HG03442 (cell line): ENCODE data around the gene MEIS2.

ENCODE experiments used
- ATAC-seq: cut with Tn5 transposase; IDR thresholded peaks from one replicate; pipeline ENCODE4 v1.9.1; 2021; ENCODE audit warnings: mild to moderate bottlenecking, moderate library complexity; ENCODE audit not compliant: unreplicated experiment

The MEIS2 gene

DNA sequence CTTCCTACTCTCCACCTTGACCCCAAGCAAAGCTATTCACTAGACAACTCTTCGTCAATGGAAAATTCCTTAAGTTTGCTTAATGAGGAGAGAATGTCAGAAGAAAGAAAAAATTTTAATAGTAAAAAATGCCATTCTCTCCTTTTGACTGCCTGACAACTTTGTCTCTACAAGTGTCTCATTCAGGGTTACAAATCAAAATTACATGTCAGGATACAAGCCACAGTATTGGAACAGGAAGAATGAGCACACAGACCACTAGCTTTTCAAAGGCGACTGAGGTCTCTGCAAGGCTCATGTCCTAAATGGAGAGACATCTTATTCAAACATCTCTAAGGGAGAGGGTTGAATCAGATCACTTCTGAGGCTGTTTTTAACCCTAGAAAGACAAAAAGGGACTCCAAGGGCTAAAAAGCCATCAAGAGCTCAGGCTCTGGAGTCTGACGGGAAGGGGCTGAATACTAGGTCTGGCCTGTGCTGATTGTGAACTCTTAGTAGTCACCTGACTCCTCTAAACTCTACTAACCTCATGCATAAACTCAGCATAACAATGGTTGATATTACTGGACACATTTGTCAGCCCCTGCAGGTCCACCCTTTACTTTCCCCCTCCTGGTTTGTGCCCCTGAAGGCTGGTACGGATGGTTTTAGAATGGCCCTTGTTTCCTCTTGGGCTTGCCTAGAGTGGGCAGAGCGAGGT lies 12.8 kb upstream of the MEIS2 start:
- ATAC-seq, result no peak

DNA sequence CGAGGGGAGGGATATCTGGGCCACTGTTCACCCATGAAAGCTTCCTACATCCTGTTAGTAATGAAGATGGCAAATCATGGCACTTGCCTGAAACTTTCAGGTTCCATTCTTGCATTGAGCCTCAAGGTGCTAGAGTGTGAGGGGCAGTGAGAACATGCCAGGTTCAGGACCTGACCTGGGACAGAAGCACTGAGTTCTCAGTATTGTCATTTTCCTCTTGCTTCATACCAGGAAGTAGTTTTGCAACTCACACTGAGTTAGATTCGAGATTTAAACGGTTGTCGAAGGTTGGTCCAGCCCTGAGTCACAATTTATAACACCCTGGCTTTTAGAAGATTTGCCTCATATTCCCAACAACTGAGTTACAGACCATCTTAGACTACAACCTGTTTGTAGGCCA lies 11.8 kb upstream of the MEIS2 start:
- no peak for ATAC-seq

DNA sequence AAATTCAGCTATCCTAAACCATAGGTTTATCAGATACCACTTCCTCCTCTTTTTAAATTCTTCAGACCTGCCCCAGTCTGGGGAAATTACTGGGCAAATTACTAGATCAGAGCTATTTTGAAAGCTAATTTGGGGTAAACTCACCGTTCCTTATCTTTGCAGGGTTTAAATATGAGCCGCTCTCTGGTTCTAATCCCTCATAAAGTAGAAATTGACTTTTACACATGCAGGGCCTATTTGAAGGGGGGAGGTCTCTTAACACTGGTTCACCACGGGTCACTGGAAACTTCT lies 11.0 kb upstream of the MEIS2 start:
- ATAC-seq, result no peak

DNA sequence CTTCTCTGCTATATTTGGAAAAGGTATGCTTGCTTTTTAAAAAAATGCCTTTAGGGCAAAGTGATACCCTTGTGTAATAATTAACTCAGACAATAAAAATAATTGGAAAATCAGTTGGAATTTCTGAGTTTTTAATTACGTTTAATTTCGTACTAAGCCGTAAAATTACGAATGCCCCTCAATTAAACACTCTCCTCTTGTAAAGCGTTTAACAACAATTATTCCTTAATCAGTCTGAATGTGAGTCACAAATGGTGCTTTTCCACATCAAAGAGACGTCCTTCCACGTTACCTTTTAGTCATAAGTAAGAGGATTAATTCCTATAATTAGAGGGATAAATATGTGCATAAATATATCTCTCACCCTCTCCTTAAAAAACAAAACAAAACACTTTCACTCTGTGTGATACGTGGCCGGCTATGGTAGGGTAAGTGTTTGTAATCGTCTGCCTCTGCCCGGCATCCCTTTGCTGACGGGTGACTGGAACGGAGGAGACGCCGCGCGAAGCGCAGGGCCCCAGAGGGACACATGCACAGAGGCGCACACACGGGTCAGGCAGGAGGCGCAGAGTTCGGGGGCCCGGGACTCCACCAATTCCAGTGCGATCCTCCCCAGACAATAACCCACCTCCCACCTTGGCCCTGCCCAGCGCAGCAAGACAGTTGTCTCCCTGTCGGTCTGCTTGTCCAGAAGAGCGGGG lies 9.7 kb upstream of the MEIS2 start:
- ATAC-seq, result no peak

DNA sequence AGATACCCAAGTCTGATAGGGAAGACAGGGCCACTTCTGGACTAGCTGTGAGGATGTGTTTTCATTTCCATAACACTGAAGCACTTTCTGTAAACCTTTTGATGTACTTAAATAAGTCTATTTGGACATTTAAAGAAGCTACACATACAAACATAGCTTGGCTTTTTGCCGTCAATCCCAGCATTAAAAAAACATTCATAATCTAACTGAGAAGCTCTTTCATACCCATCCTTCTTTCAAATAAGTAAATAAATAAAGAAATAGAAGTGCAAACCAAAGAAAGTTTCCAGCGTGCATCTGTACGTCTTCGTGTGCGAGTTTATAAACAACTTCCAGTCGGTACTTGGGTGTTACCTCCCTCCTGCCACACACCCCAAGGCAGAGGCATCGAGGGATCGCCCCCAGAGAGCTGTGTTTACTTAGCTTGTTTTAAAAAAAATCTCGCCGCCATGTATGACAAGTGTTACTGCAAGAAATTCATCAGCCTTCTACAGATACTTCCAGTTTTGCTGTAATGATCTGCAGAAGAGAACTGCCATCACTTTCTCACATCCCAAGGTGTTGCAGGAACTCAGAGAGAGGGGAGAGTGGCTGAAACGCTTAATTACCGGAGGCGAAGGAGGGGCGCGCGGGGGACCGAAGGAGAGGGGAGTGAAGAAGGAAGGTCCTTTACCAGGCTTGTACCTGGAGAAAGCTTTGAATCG lies 9.0 kb upstream of the MEIS2 start:
- no peak for ATAC-seq

DNA sequence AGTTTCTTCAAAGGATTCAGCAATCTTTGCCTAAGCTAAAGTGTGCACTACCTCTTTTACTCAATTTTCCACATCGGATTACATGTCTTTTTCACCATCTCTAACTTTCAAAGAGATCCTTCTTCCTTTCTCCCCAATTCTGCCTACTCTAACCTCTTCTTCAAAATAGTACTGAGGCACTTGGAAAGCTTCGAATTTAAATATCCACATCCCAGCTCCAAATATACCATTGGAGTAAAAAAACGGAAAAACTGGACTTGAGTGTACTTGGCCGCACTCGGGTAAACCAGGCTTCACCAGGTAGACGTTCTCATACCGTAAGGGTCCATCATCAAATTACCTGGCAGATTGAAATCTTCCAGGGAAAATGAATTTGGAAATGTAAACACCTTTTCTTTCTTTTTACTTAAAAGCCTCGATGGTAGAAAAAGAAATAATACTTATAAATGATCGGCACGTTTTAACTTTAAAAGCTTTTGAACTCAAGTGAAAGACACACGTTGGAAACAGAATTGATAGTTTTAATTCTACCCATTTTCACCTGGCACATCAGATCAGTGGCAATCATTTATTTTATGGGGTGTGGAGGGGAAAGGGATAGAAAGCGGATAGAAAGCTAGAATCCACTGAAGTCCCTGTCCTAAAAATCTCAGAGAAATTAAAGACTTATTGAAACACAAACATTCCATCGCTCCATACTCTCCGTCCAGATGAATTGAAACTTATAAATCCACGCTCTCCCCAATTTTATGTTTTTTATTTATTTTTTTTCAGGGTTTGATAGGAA lies 8.2 kb upstream of the MEIS2 start:
- no peak for ATAC-seq

DNA sequence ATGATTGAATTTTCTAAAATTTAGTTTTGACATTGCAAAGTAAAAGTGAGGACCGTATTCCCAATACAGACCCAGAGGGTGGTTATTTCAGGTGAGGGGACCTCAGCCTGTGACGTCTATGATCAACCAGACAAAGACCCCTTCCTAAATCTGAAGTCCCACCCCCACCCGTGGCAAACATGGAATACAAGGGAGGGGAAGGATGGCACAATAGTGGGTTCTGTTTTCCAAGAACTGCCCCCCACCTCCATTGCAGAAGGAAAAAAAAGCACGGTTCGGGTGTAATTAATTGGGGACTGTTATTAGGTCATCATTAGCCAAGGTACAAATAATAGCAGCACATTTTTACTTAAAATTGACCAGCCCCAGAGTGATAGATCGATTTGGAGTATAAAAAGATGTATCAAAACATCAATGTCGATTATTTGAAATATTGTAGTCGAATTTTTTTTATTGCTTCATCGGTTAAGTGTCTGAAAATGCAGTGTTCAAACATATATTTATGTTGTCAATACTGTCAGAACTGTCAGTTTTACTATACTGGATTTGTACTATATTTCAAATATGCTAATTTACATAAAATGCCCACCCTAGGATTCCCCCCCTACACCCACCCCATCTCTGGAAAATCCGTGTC lies 7.5 kb upstream of the MEIS2 start:
- no peak for ATAC-seq

DNA sequence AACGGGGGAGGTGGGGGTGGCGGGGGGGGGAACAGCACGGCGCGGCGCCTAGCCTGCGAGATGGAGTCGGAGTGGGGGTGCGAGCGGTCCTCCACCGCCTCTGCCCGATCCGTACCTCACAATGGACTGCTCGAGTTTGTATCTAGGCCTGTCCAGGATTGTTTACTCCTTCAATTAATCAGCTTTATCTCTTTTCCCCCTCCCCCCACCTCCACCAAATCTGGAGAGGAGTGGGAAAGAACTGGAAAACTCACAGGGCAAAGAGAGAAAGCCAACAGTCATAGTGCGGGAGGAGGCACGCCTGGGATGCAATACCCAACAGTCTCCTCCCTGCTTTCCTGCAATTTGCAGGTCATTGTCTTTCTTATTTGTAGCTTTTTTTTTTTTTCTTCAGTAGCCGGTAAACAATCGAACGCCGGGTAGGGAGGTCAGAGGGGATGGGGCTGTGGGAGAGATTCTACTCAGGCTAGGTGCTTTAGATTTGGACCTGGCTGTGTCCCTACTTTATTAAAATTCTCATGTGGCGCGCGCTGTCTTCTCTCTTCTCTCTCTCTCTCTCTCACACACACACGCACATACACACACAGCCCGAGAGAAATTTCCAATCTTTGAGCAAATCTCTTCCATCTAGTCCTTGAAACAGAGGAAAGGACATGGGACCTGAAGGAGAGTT lies 6.9 kb upstream of the MEIS2 start:
- ATAC-seq, result no peak

DNA sequence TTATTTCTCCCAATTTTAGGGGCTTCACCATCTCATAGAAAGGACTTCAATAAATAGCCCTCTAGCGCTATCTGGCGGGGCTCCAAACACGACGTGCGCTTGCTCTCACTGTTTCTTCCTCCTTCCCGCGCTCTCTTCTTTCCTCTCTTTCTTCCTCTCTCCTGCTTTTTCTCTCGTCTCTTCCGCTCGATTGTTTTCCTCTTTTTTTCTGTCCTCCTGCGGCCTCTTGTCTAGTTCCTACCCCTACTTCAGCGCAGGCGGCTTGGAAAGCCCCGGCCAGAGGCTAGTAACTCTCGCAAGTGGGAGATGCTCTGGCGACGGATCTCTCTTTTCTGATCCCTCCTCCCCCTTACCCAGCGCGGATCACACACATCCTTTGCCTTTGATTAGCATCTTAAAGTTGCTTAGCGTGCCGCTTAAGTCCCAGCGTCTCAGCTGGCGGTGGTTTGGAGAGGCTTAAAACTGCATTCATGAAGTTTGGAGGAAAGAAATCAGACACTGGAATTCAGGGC lies 6.2 kb upstream of the MEIS2 start:
- ATAC-seq, result no peak

DNA sequence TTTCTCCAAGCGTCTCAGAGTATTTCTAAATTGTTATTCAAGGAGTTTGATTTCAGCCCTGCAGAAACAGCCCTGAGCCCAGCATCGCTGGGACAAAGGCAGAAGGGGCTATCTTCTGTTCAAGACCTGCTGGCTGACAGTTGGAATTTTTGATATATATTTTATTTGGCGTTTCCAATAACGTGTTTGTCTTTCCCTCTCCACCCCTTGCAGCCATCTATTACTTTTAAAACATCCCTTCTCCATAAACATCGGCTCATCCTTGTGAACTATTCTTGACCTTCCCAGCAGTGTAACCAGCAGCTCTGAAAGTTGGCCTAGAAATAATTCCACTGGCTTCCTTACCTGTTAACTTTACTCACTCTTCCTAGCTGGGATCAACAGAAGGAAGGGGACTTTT lies 5.5 kb upstream of the MEIS2 start:
- no peak for ATAC-seq

DNA sequence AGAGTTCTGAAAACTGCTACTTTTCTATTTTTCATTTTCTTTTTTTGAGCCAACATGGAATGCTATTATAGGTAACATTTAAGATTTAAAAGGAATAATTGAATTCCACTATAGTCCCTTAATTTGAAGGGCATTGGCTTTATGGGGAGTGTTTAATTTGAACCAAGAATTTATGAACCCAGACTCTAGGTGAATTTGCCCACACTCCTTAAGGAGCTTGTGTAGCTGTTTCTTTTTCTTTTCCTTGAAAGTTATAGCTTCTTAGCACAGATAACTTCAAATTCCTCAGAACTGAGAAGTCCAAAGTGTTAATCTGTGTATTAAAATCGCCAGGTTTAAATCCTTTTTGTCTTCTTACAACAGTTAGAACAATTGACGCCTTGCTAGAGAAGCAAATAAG lies 4.7 kb upstream of the MEIS2 start:
- ATAC-seq, result no peak

DNA sequence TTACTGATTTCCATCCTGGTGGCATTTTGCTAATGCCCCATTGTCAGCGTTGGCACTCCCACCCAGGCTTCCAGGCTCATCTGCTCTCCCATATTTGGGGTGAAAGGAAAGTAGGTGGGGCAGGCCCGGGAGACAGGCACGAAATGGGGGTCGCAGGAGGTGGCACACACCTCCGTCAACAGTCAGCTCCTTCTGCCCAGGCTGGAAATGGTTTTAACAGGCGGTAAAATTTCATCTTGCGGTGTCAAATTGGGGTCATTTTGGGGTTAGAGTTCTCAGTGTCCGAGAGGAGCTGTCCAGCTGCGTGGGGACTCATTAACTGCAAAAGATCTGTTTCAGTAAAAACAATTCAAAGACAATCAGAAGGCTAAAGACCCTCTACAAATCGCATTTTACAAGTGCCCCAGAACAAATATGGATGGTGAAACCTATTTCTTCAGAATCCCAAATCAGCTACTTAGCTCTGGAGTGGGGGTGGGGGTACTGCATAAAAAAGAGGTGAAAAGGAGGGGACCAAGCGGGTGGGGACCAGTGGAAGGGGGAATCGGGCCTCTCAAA lies 4.2 kb upstream of the MEIS2 start:
- no peak for ATAC-seq

DNA sequence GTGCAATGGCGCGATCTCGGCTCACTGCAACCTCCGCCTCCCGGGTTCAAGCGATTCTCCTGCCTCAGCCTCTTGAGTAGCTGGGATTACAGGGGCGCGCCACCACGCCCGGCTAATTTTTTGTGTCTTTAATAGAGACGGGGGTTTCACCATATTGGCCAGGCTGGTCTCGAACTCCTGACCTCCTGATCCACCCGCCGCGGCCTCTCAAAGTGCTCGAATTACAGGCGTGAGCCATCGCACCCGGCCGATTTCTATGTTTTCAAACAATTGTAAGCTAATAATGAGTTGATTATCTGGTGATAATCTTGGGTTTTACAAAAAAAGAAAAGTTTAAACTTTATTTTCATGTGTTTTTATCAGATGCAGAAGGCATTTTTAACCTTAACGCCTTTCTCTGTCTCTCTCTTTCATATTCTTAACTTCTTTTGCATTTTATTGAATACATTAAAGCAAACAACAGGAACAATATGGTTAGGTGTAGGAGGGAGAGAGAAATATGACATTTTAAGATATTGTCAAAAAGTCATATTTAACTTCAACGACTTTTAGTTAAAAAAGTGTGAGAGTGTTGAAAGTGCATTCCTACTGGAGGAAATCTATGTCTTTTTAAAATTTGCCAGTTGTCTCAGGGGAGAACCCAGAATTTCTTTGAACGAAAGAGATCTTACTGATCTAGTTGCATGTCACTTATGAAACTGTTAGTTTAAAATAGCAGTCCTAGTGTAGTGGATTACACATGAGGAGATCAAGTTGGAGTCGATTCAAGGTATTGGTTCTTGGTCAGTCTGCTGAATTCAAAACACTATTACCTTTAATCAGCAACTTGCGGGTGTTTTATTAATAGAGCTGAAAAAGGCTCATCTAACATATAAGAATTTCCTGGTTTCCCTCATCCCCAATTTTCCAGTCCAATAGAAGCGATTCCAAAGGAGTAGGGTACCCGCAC lies 3.4 kb upstream of the MEIS2 start:
- no peak for ATAC-seq

DNA sequence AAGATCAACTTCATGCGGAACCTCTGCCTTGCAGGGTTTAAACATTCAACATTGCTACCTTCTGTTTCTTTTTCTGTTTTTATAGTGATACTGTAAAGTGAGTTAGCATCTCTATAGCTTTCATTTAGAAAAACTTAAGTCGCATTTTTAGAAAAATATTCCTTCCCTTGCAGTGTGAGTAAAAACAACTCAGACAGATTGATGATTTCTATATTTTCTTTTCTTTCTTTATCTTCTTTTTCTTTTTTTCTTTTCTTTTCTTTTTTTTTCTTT lies 2.8 kb upstream of the MEIS2 start:
- no peak for ATAC-seq

DNA sequence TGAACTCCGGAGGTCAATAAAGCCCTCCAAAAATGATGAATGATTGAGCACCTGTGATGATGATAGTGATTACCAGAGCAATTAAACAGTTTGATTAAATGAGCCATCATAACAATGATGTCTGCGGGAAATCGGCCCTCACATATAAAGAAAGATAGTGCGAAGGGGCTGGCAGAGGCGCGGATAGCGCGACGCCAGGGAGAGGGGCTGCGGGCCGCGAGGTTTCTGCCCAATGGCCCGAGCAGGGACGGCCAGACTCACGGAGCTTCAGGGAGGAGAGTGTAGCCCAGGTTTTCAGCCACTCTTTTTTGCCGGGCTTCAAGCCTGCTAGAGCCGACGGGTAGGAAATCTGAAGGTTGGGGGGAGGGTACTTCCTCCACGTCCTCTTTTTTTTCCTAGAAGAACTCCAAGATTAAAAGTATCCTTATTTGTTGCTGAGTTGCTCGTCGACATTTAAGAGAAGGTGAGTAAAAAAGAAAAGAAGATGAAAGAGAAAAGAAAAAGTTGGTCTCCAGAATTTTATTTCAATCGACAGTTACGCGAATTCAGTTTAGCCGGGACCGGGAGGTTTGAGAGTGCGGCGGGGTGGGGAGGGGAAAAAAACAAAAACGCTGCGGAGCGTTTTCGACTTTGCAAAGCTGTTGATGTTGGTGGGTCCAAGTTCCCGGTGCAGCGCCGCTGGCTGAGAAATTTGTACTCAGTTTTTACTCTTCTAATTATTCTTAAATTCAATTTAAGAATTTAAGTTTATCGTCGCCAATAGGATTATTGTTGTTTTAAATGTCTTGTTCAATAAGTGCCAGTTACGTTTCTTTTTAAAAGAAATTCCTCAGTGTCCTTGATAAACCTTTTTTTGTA lies 2.2 kb upstream of the MEIS2 start:
- no peak for ATAC-seq

DNA sequence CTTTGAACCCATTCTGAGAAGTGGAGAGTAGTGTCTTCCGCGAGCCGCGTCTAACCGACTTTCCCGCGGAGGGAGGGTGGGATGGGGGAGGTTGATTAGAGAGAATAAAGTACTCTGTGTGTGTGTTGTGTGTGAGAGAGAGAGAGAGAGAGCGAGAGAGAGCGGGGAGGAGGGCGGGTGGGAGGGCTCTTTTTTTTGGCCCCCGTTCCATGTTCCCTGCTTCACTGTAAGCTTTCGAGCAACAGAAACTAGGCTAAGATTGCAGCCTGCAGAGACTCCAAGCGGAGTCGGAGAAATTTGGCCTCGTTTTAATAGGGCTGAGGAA lies 1.6 kb upstream of the MEIS2 start:
- ATAC-seq, result no peak

DNA sequence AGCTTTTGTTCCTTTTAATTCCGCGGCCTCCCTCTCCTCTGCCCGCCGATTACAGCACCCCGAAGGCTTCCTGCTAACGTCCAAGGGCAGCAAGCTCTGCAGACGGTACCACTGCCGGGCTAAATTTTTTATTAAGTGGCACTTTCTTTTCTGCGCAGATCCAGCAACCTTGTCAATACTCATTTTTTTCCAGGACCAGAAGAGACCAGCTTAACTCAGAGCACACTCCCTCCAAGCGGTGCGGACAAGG lies 542 bp upstream of the MEIS2 start:
- ATAC-seq, result peak; percentile 14

DNA sequence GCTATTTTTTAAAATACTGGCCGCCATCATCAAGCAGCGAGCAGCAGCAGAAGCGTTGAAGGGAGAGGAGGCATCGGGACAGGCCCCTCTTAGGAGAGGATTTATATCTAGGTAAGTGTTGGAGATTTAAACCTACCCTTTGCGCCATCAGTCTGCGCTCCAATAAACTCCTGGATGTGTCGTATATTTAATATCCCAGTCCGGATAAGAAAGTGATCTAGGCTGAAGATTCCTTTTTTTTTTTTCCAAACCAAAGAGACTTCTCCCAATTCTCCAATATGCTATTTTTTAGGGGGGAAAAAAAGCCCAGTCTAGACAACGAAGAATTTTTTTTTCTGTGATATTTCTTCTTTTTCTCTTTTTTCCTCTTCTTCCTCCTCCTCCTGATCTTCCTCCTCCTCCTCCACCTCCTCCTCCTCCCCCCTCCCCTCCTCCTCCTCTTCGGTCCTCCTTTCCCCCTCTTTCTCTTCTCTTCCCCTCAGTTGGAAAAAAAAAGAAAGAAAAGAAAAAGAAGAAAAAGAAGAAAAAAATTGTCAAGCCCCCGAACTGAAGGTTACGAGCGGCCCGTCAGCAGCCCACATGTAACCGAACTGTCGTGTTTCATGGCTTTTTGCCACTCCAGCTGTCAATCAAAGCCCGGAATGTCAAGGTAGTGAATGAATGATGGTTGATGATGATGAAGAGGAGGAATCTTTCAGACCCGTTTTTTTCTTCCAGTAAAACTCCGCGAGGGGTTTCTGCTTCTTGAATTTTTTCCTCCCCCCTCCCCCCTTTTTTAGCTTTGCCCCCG lies 835 bp downstream of the MEIS2 start:
- no peak for ATAC-seq
